GM18868 (cell line): ENCODE measurements around the gene TUFT1.
"Not testable (repeated sequence)": the region's sequence is repeated elsewhere in the genome, so short reads cannot be mapped to it uniquely, and the experiment has no call there.

Source experiments
- ATAC-seq: cut with Tn5 transposase; IDR thresholded peaks from one replicate; pipeline ENCODE4 v1.9.1; 2021; ENCODE audit warnings: mild to moderate bottlenecking, moderate library complexity; ENCODE audit not compliant: unreplicated experiment

TUFT1 gene

GRCh38 chr1:151578941-151579340 is 38.8 kb downstream of the TUFT1 start:
- ATAC-seq, result no peak

GRCh38 chr1:151579436-151580225 is 39.5 kb downstream of the TUFT1 start:
- no peak for ATAC-seq

GRCh38 chr1:151581451-151581850 is 41.3 kb downstream of the TUFT1 start:
- ATAC-seq, result no peak

GRCh38 chr1:151581921-151582320 is 41.8 kb downstream of the TUFT1 start:
- ATAC-seq, result no peak

- ATAC-seq, result no peak
Observed at GRCh38 chr1:151583796-151584195, 43.7 kb downstream of the TUFT1 start.

GRCh38 chr1:151584278-151584677 is 44.2 kb downstream of the TUFT1 start:
- ATAC-seq, result no peak

- no peak for ATAC-seq
Observed at GRCh38 chr1:151584780-151585179, 44.7 kb downstream of the TUFT1 start.

- no peak for ATAC-seq
Observed at GRCh38 chr1:151585622-151586021, 45.5 kb downstream of the TUFT1 start.

GRCh38 chr1:151590961-151591360 is 50.9 kb downstream of the TUFT1 start:
- no peak for ATAC-seq

- no peak for ATAC-seq
Observed at GRCh38 chr1:151593730-151594129, 53.6 kb downstream of the TUFT1 start.

GRCh38 chr1:151594143-151594625 is 54.1 kb downstream of the TUFT1 start:
- peak; percentile 54 for ATAC-seq

GRCh38 chr1:151596166-151596953 is 56.3 kb downstream of the TUFT1 start:
- ATAC-seq, result no peak

- ATAC-seq, result not testable (repeated sequence)
Observed at GRCh38 chr1:151602550-151602949, 62.4 kb downstream of the TUFT1 start.

- ATAC-seq, result no peak
Observed at GRCh38 chr1:151604291-151604690, 64.2 kb downstream of the TUFT1 start.

- no peak for ATAC-seq
Observed at GRCh38 chr1:151606384-151606783, 66.3 kb downstream of the TUFT1 start.

- no peak for ATAC-seq
Observed at GRCh38 chr1:151606857-151607256, 66.7 kb downstream of the TUFT1 start.

GRCh38 chr1:151610142-151610541 is 70.0 kb downstream of the TUFT1 start:
- no peak for ATAC-seq

GRCh38 chr1:151611288-151611790 is 71.2 kb downstream of the TUFT1 start:
- ATAC-seq, result no peak

GRCh38 chr1:151611832-151612500 is 71.9 kb downstream of the TUFT1 start, which contains the start of gene SNX27:
Gene SNX27, plus strand, starts transcription at chr1:151612050. Its CDS starts 152 bp downstream, at chr1:151612202.
- peak; percentile 90 for ATAC-seq

- peak; percentile 10 for ATAC-seq
Observed at GRCh38 chr1:151612501-151613281, 72.6 kb downstream of the TUFT1 start.
